GM19025 (cell line): ENCODE measurements around the gene NEURL2.

Source experiments
- ATAC-seq: cut with Tn5 transposase; IDR thresholded peaks from one replicate; pipeline ENCODE4 v1.9.1; 2021; ENCODE audit warnings: mild to moderate bottlenecking, low read depth, moderate library complexity; ENCODE audit not compliant: unreplicated experiment

Gene NEURL2

DNA sequence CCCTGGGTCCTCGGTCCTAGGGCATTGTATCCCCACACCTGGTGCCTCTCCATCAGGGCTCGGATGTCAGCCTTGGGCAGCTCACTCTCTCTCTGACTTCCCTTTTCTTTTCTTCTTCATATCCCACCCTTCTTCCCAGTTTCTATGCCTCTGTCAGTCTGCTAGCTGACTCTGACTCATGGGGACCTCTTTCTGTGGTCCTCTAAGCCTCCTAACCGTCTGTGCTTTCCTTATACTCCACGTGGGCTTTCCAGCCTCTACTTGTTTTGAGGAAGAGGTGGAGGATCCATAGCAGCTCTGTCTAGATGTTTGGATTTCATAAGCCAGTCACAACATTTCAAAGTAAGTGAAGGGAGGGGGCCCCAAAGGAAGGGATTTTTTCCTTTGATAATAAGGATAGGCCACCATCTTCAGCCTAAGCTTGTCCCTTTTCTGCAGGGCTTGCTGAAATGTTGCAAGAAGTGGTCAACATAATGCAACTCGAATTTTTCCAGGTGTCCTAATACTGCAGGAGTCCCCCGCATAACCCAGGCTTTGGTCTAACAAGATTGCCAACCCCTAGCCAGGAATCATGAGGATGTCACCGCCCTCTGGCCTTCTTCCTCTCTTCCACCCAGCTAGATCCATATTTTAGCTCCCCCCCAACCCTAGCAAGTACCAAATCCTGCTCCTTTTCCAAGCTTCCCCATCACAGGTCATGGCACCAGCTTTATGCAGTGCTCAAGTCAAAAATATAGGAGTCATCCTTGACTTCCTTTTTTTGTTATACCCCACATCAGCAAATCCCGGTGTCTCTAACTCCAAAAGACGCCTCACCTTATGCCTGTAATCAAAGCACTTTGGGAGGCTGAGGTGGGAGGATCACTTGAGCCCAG is 29.7 kb upstream of the NEURL2 start:
- ATAC-seq: no peak

- ATAC-seq: no peak
These were observed 28.8 kb upstream of the NEURL2 start for GRCh38 chr20:45919542-45920399.

GRCh38 chr20:45918779-45919537 is 27.9 kb upstream of the NEURL2 start:
- no peak for ATAC-seq

- no peak for ATAC-seq
These were observed 27.3 kb upstream of the NEURL2 start for GRCh38 chr20:45918182-45918737.

GRCh38 chr20:45917790-45918141 is 26.8 kb upstream of the NEURL2 start:
- ATAC-seq: no peak

- ATAC-seq: no peak
These were observed 22.1 kb upstream of the NEURL2 start for GRCh38 chr20:45913116-45913515.

DNA sequence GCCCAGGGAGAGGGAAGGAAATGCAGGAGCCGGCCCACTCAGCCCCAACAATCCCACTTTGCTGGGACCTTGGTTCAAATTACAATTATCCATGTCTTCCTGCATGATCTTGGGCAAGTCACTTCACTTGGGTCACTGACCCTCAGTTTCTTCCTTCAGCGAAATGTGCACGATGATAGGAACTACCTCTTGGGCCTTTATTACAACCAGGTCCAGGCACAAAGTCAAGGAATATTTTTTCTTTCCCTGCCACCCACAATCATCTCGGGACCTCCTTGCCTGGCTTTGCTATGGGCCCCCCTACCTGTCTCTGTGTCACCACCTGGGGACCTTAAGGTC is 21.3 kb upstream of the NEURL2 start:
- no peak for ATAC-seq

DNA sequence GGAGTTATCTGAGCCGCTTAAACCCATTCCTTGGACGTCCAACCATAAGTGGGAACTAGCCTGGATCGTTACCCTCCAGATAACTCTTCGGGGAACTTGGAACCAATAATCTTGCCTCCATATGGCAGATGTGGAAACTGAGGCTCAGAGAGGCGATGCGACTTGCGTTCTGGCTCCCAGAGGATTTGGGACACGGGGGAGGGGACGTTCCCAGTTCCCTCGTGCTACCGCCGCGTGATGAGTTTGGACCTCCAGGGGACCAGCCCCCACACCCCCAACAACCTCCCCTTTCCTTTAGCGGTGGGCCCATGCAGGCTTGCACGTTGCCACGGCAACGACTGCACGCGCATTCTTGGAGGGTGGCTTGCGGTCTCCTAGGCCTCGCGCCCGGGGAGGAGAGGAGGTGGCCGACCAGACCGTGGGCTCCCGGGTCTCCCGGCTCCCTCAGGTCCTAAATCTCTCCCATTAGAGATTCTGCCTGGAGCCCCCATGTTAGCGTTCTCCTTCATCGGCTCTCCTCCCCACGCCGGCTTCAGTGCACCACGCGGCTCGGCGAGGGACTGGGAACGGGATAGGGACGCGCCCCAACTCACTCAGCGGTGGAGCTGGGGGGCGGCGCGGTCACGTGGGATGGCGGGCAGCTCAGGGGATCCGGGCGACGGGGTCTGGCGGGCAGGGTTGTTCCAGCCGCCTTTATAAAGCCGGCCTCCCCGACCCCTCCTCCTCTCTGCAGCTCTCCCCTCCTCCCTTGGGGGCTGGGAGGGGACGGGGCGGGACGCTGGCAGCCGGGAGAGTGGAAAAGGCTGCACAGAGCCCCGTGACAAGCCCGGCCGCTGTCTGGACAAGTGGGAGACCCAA is 20.7 kb upstream of the NEURL2 start, which contains the start of gene PLTP:
TSS of gene PLTP (minus strand) at position 670 of the 858 bp plus-strand sequence. CDS start 703 bp downstream, outside the sequence.
- no peak for ATAC-seq

- peak; percentile 86 for ATAC-seq
These were observed 19.9 kb upstream of the NEURL2 start for GRCh38 chr20:45910670-45911485.

DNA sequence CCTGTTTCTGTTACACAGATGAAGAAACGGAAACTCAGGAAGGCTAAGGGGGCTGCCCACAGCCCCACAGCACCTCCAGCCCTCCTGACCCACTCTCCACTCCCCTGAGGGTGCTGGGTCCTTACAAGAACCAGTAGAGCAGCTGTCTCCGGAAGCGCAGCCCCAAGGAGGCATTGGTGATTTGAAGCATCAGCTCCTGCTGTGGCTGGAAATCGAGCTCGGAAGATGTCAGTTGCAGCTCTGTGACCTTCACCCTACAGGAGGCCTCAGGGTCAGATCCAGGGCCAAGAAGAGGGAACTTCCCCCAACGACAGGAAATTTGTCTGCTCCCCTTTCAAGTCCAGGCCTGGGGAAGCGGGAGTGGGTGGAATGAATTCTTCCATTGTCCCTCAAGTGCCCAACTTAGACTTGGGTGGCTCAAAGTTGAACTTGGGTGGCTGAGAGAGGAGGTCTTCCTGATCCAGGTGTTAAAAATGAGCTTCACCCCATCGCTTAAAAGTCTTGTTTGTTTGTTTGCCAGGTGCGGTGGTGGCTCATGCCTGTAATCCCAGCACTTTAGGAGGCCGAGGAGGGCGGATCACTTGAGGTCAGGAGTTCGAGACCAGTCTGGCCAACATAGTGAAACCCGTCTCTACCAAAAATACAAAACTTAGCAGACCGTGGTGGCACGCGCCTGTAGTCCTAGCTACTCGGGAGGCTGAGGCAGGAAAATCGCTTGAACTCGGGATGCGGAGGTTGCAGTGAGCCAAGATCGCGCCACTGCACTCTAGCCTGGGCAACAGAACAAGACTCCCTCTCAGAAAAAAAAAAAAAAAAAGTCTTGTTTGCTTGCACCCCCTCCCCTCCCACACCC is 19.0 kb upstream of the NEURL2 start:
- no peak for ATAC-seq

DNA sequence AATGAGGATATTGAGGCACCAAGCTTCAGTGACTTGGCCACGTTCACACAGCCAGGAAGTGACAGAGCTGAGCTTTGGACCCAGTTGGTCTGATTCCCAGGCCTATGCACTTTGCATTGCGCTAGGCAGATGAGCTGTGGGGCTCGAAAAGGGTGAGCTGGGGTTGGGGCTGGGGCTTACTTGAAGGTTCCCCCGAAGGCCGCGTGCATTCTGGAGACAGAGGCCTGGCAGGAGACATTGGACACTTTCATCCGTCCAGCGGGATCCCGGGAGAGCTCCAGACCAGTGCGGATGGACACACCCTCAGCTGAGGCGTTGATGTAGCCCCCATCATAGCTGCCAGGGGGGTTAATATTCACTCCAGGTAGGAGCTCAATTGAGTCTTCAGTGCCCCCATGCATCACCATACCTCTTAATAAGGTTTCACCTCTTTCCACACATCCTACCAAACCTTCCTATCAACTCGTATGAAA is 18.4 kb upstream of the NEURL2 start:
- ATAC-seq: no peak

DNA sequence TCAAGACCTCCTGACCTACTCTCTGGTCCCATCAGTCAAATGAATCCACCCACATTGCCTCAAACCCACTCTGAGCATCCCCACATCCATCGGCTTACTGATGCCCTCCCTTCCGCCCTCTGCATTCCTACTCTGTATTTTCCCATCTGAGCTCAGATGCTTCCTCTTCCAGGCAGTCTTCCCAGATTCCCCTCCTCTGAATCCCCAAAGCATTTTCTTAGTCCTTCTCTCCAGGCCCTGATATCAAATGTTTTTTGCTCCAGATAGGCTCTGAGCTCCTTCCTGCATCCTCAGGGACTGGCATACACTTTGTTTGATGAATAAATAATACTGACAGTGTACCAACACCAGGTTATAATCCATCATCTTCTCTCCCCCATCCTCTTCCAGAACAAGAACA is 17.1 kb upstream of the NEURL2 start:
- ATAC-seq: no peak

DNA sequence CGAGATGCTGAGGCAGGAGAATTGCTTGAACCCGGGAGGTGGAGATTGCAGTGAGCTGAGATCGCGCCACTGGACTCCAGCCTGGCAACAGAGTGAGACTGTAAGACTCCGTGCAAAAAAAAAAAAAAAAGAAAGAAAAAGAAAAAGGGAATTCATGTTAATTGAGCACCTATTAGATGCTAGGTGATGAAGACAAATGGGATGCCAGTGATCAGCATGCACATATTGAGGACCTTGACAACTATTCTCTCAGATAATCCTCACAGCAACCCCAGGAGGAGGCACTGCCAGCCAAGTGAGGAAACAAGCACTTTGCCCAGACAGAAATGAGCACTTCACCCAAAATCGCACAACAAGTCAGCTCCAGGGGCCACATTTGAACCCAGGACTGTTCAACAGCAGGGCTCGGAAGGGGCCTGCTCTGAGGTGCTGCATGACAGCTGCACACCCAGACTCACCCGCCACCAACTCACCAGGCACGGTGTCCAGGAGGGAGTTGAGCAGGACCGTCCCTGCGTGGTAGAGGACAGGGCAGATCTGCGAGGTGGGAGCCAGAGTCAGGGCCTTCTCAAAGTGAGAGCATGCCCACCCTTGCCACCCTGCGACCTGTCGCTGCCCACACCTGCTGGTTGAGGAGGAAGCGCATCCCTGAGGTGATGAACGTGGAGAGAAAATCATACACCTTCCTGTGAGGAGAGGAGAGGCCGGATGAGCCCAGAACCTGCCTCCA is 16.4 kb upstream of the NEURL2 start:
- no peak for ATAC-seq

DNA sequence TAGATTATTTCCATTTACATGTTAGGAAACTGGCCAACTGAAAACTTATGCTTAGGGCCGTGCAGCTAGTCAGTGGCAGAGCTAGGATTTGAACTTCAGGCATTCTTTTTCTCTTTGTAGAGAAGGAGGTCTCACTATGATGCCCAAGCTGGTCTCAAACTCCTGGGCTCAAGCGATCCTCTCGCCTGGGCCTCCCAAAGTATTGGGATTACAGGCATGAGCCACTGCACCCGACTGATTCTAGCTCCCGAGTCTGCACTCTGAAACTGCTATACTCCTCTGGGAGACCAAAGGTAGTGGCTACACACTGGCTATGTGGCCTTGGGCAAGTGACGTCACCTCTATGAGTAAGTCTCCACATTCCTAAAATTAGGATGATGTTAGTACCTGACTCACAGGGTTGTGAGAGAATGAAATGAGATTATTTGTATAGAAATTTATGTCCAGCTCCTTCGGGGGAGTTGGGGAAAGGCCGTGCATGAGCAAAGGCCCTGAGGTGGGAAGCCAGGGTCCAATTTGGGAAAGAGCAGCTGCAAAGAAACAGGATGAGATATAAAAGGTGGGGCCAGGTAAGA is 14.6 kb upstream of the NEURL2 start:
- ATAC-seq: no peak

DNA sequence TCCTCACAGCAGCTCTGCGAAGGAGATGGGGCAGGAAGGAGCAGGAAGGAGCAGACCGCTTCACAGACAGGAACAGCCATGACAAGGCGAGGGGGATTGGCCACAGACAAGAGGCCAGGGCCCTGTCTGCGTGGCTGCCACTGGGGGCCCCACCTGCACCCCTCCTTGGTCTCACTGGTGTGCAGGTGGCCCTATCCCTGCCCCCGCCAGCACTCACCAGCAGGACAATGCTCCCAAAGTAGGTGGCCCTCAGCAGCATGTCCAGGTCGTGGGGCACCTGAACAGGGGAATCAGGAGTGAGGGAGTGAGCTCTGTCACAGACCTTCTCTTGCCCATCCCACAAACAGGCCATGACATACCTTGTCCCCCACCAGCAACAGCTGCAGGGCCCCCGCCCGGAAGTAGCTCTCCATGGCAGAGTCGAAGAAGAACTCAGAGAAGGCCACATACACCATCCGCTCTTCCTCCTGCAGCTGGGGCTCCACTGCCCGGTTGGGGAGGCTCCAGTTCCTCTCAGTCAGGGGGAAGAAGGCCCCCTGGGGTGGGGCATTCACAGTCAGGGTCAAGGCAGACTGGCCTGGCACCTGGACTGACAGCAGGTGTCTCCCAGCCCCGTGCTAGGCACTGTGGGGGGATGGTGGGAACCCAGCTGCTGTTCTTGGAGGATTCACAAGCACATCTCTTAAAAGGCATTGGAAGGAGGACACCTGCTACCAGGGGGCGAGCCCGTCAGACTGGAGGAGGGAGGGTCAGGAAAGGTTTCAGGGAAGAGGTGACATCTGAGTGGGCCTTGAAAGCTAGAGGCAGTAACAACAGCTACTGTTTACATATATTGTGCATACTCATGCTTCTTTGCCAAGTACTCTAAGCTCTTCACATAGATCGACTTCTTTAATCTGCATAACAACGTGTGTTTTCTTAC is 13.8 kb upstream of the NEURL2 start:
- no peak for ATAC-seq

DNA sequence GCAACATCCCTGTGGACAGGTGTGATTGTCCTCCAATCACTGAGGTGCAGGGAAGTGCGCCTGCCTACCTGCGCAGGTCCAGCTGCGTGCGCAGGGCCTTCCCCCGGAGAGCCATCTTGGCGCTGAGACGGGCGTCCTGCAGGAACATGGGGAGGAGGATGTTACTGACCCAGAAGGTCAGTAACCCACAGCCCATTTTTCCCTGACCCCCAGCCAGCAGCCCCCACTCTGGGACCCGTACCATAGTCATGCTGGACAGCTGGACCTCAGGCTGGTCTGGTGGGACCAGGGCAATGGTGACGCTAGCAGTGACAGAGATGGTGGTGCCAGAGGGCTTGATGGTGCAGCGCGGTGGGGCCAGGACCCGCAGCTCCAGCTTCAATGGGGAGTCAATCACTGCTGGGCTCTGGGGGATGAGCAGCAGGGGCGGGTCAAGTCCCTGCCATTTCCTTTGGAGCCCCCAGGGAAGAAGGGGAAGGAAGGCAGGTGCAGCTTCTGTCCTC is 11.2 kb upstream of the NEURL2 start:
- ATAC-seq: no peak
